H9 (cell line): ENCODE data around the gene FAM117A. TPM values are rescaled to one million over a fixed set of nuclear protein-coding genes. Genes with fewer than 3 reads are reported as not detected.
A peak's percentile ranks its signal among the peaks of the same experiment; 100 is the strongest.

Experiments
- DNase-seq: peaks from one replicate; pipeline ENCODE4 v3.0.0-alpha.2; 2017
- H2AFZ ChIP-seq: one replicate; pipeline ENCODE4 v1.6.1; 2013; ENCODE audit warnings: mild to moderate bottlenecking, low read length, control low read depth, moderate library complexity
- H2AK5ac ChIP-seq: 2 replicates; pipeline ENCODE4 v1.6.1; 2013; ENCODE audit warnings: low read length, control low read depth, mixed read lengths; ENCODE audit not compliant: insufficient read length
- H2BK120ac ChIP-seq: one replicate; pipeline ENCODE4 v1.6.1; 2013; ENCODE audit warnings: low read depth, mild to moderate bottlenecking, low read length, control low read depth, inconsistent platforms; ENCODE audit not compliant: poor library complexity, severe bottlenecking
- H2BK12ac ChIP-seq: 2 replicates; pipeline ENCODE4 v1.6.1; 2013; ENCODE audit warnings: low read length, control low read depth, mixed read lengths, low read depth; ENCODE audit not compliant: insufficient read length
- H2BK15ac ChIP-seq: 2 replicates; pipeline ENCODE4 v1.6.1; 2013; ENCODE audit warnings: low read depth, low read length, control low read depth
- H2BK20ac ChIP-seq: one replicate; pipeline ENCODE4 v1.6.1; 2013; ENCODE audit warnings: low read depth, mild to moderate bottlenecking, low read length, control low read depth, inconsistent platforms; ENCODE audit not compliant: poor library complexity, severe bottlenecking
- H2BK5ac ChIP-seq: 2 replicates; pipeline ENCODE4 v1.6.1; 2013; ENCODE audit warnings: low read length, control low read depth, mixed read lengths; ENCODE audit not compliant: insufficient read length
- H3K14ac ChIP-seq: 2 replicates; pipeline ENCODE4 v1.6.1; 2013; ENCODE audit warnings: low read length, control low read depth; ENCODE audit not compliant: insufficient read depth
- H3K18ac ChIP-seq: 2 replicates; pipeline ENCODE4 v1.6.1; 2013; ENCODE audit warnings: low read depth, mild to moderate bottlenecking, mixed read lengths, low read length, control low read depth; ENCODE audit not compliant: insufficient read length
- H3K23ac ChIP-seq: 2 replicates; pipeline ENCODE4 v1.6.1; 2013; ENCODE audit warnings: low read length, control low read depth, mixed read lengths, low read depth; ENCODE audit not compliant: insufficient read length
- H3K23me2 ChIP-seq: 2 replicates; pipeline ENCODE4 v1.6.1; 2013; ENCODE audit warnings: low read depth, mild to moderate bottlenecking, mixed read lengths, low read length, control low read depth; ENCODE audit not compliant: insufficient read length, poor library complexity, severe bottlenecking
- H3K27ac ChIP-seq: 2 replicates; pipeline ENCODE4 v1.5.1; 2013; ENCODE audit warnings: low read length, control low read depth, mixed read lengths, low read depth; ENCODE audit not compliant: insufficient read length
- H3K27me3 ChIP-seq: 2 replicates; pipeline ENCODE4 v1.6.1; 2013; ENCODE audit warnings: low read length, control low read depth, inconsistent platforms; ENCODE audit not compliant: insufficient read depth
- H3K4ac ChIP-seq: 2 replicates; pipeline ENCODE4 v1.6.1; 2013; ENCODE audit warnings: low read depth, mild to moderate bottlenecking, control low read depth, inconsistent platforms, low read length, moderate library complexity
- H3K4me1 ChIP-seq: 2 replicates; pipeline ENCODE4 v1.6.1; 2013; ENCODE audit warnings: low read length, control low read depth, inconsistent platforms; ENCODE audit not compliant: insufficient read depth
- H3K4me2 ChIP-seq: 2 replicates; pipeline ENCODE4 v1.6.1; 2013; ENCODE audit warnings: low read length, control low read depth, mixed read lengths; ENCODE audit not compliant: insufficient read length, insufficient read depth
- H3K56ac ChIP-seq: 2 replicates; pipeline ENCODE4 v1.6.1; 2013; ENCODE audit warnings: low read depth, mild to moderate bottlenecking, mixed read lengths, low read length, control low read depth; ENCODE audit not compliant: insufficient read length
- H3K79me1 ChIP-seq: 2 replicates; pipeline ENCODE4 v1.6.1; 2013; ENCODE audit warnings: low read depth, mild to moderate bottlenecking, moderate library complexity, low read length, control low read depth, inconsistent platforms; ENCODE audit not compliant: insufficient read depth, poor library complexity, severe bottlenecking
- H3K79me2 ChIP-seq: 2 replicates; pipeline ENCODE4 v1.6.1; 2013; ENCODE audit warnings: low read length, control low read depth, inconsistent platforms; ENCODE audit not compliant: insufficient read depth
- H3K9ac ChIP-seq: 2 replicates; pipeline ENCODE4 v1.6.1; 2013; ENCODE audit warnings: low read length, control low read depth, mixed read lengths; ENCODE audit not compliant: insufficient read length; ENCODE audit errors: extremely low read depth
- H3K9me3 ChIP-seq: one replicate; pipeline ENCODE4 v1.6.1; 2013; ENCODE audit warnings: low read depth, low read length, inconsistent platforms; ENCODE audit not compliant: control insufficient read depth
- H3T11ph ChIP-seq: one replicate; pipeline ENCODE4 v1.6.1; 2013; ENCODE audit warnings: mild to moderate bottlenecking, low read length, control low read depth, inconsistent platforms
- H4K20me1 ChIP-seq: one replicate; pipeline ENCODE4 v1.6.1; 2013; ENCODE audit not compliant: control insufficient read depth, insufficient read length, insufficient read depth
- H4K5ac ChIP-seq: 2 replicates; pipeline ENCODE4 v1.6.1; 2013; ENCODE audit warnings: low read depth, mild to moderate bottlenecking, mixed read lengths, low read length, control low read depth; ENCODE audit not compliant: insufficient read length
- H4K8ac ChIP-seq: replicated peaks from 2 replicates; pipeline ENCODE4 v1.6.1; 2013; ENCODE audit warnings: low read length, control low read depth, mixed read lengths, low read depth; ENCODE audit not compliant: insufficient read length
- H4K91ac ChIP-seq: 2 replicates; pipeline ENCODE4 v1.6.1; 2013; ENCODE audit warnings: low read depth, mild to moderate bottlenecking, moderate library complexity, mixed read lengths, low read length, control low read depth; ENCODE audit not compliant: insufficient read length
- H3K27ac Mint-ChIP-seq, 3 experiments: 2 replicates in 2 of 3; 3 replicates in 1 of 3; pipeline ENCODE4 v1.8.0; 2020 to 2021; ENCODE audit warnings: mixed read lengths in 3 of 3, mild to moderate bottlenecking in 1 of 3, moderate library complexity in 1 of 3
- H3K27me3 Mint-ChIP-seq: 2 replicates; pipeline ENCODE4 v1.8.0; 2021; ENCODE audit warnings: low read depth, mild to moderate bottlenecking, moderate library complexity, mixed read lengths
- H3K36me3 Mint-ChIP-seq, 3 experiments: 2 replicates in 2 of 3; 3 replicates in 1 of 3; pipeline ENCODE4 v1.8.0; 2020 to 2021; ENCODE audit warnings: low read depth in 3 of 3, mixed read lengths in 3 of 3; ENCODE audit not compliant: insufficient read depth in 1 of 3
- H3K4me1 Mint-ChIP-seq, 2 experiments: 2 replicates each; pipeline ENCODE4 v1.8.0; 2020; ENCODE audit warnings: mixed read lengths in 2 of 2
- H3K4me3 Mint-ChIP-seq, 2 experiments: 2 replicates in 1 of 2; 3 replicates in 1 of 2; pipeline ENCODE4 v1.8.0; 2020 to 2021; ENCODE audit warnings: mild to moderate bottlenecking in 2 of 2, mixed read lengths in 2 of 2, moderate library complexity in 1 of 2
- H3K9me3 Mint-ChIP-seq, 2 experiments: 2 replicates in 1 of 2; 3 replicates in 1 of 2; pipeline ENCODE4 v1.8.0; 2020; ENCODE audit warnings: mild to moderate bottlenecking in 2 of 2, mixed read lengths in 2 of 2, moderate library complexity in 1 of 2
- CTCF ChIP-seq: fragments of 200-600 bp; sonication (generic); conservative IDR thresholded peaks from 3 replicates; pipeline ENCODE4 v1.8.0; 2021; ENCODE audit warnings: antibody characterized with exemption, mild to moderate bottlenecking
- total RNA-seq: library from RNA; stranded (reverse); gene quantifications from 2 replicates; pipeline ENCODE4 v1.2.1, GENCODE V29; 2021

Gene FAM117A
- total RNA-seq, 1 experiment from 2014 or later, result 21.1 TPM

DNA sequence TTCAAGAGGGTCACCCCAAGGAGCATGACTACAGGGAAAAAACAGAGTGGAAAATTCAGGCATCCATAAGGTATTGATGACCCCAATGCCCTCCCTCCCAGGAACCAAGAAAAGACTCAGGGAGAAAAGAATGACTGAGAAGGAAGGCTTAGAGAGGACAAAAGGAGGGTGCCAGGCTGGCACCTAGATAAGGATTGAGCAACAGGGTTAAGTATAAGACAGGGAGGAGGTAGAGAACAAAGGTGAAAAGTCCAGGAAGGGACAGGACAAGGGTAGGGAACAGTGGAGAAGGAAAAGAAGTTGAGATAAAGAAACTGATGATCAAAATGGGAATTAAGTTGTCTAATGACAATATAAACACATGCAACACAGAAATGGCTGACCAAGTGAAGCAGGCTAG is 58.7 kb downstream of the FAM117A start:
- H3K27ac ChIP-seq, result no peak overlapping the region
- no peak overlapping the region for H3K23ac ChIP-seq
- H3K27me3 Mint-ChIP-seq, result no peaks in the 10 kb centered on the region
- H2AFZ ChIP-seq, result no peak overlapping the region
- no peak overlapping the region for H2BK120ac ChIP-seq
- no peak overlapping the region for H3K9ac ChIP-seq
- H2BK15ac ChIP-seq, result no peak overlapping the region
- no peak overlapping the region for H4K5ac ChIP-seq
- H3K14ac ChIP-seq, result no peak overlapping the region
- H3K36me3 Mint-ChIP-seq, result peaks cover 16 to 54% (median 51%) of the 10 kb centered on the region in 3 experiments; a peak in 6 of 7 replicates
- H4K91ac ChIP-seq, result no peak overlapping the region
- H3K56ac ChIP-seq, result no peak overlapping the region
- H4K20me1 ChIP-seq, result no peaks in the 10 kb centered on the region
- H4K8ac ChIP-seq, result no peak overlapping the region
- no peak for DNase-seq
- no peaks in the 10 kb centered on the region for H3K9me3 Mint-ChIP-seq
- H3K79me2 ChIP-seq, result peaks cover 3% of the 10 kb centered on the region; the same call in 1 of the 2 replicates
- TF ChIP-seq CTCF, result no peak
- H3K4me1 Mint-ChIP-seq, result peaks cover 10 to 14% of the 10 kb centered on the region in 2 experiments
- no peak overlapping the region for H2BK20ac ChIP-seq
- H3K27me3 ChIP-seq, result no peaks in the 10 kb centered on the region
- no peak overlapping the region for H2BK12ac ChIP-seq
- no peak overlapping the region for H2BK5ac ChIP-seq
- no peak overlapping the region for H3K18ac ChIP-seq
- no peak overlapping the region for H3K4ac ChIP-seq
- no peaks in the 10 kb centered on the region for H3K4me1 ChIP-seq
- H3K4me3 Mint-ChIP-seq, result peak overlapping the region; percentile 30 to 89; a peak in 4 of 5 replicates
- no peak overlapping the region for H3K27ac Mint-ChIP-seq
- H3K79me1 ChIP-seq, result no peaks in the 10 kb centered on the region
- peaks cover 6% of the 10 kb centered on the region for H3K23me2 ChIP-seq
- H3K4me2 ChIP-seq, result no peak overlapping the region
- no peak overlapping the region for H3T11ph ChIP-seq
- no peaks in the 10 kb centered on the region for H3K9me3 ChIP-seq
- H2AK5ac ChIP-seq, result no peak overlapping the region
